T-helper 1 cell (primary cell): ENCODE data around the gene UBN2.
"Not testable (repeated sequence)": the region's sequence is repeated elsewhere in the genome, so short reads cannot be mapped to it uniquely, and the experiment has no call there.

Experiments used
- DNase-seq, 5 donors: peaks; one replicate each; pipeline ENCODE4 v3.0.0-alpha.2; 2012 to 2020

The UBN2 gene

DNA sequence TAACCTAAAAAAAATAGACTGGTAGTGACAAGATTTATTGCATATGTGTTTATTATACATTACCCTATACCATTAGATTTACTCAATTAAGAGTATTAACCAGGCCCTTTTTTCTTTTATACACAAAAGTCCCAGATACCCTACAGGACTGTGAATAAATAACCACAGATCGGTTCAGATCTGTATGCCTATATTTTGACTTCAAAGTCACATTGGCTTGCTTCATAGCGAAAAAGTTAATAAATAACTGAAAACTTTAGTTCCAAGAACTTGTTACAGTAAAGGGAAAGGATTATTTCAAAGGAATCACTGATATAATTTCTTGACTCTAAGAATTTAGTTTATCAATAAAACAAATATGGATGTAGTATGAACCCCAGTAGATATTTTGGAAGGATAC lies 68.3 kb downstream of the UBN2 start:
- no peak for DNase-seq

- DNase-seq: no peak
Observed at GRCh38 chr7:139300390-139300789, 69.4 kb downstream of the UBN2 start.

DNA sequence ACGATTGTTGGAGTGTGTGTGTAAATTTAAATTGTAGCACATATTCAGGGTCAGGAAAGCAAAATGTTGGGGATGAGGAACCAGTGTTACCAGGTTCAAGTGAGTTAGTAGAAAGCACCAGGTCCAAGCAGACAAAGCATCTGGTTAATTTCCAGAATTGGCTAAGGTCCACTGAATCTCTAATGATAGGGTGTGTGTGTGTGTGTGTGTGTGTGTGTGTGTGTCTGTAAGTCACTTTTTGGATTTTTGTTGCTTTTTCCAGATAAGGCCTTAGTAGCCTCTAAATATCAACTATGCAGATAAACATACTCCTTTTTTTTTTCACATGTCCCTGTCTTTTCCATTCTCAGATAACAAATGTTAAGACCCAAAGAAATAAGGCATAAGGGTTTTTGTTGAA lies 73.5 kb downstream of the UBN2 start:
- DNase-seq: no peak

- DNase-seq: no peak
Observed at GRCh38 chr7:139317939-139318505, 87.0 kb downstream of the UBN2 start.

DNA sequence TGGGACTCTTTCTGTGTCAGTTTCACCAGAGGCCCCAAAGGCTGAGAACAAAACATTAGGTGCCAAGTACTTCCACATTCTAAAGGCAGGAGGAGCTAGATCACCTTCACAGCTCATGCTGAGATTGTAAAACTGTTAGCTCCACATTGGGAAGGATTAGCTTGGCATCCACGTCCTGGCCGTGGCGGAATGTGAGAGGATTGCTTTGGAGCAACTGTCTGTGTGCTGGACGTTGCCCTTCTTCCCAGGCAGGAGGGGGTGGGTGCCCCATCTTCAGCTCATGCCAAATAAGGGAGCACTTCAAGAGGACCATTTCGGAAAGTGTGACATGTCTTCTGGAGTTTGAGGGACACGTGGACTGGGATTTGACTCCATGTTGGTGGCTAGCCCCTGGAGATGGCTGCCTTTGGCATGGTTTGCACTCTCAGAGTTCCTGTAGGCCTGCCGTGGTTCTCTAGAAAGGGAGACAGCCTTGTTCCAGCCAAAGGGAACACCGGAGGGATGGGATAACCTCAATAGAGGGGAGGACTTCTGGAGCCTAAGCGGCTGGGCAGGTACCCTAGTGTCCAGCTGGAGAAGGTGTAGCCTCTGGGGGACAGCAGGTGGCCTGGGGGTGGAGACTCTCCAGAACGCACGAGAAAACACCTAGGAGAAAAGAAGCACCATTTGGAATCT lies 90.2 kb downstream of the UBN2 start:
- DNase-seq: no peak

- not testable (repeated sequence) for DNase-seq
Observed at GRCh38 chr7:139324709-139325108, 93.7 kb downstream of the UBN2 start.

GRCh38 chr7:139328375-139328774 lies 97.3 kb downstream of the UBN2 start:
- DNase-seq: no peak

- DNase-seq: no peak
Observed at GRCh38 chr7:139329119-139329518, 98.1 kb downstream of the UBN2 start.

- DNase-seq: peak in 1 of 5 donors; percentile 54
Observed at GRCh38 chr7:139330333-139331030, 99.4 kb downstream of the UBN2 start.

DNA sequence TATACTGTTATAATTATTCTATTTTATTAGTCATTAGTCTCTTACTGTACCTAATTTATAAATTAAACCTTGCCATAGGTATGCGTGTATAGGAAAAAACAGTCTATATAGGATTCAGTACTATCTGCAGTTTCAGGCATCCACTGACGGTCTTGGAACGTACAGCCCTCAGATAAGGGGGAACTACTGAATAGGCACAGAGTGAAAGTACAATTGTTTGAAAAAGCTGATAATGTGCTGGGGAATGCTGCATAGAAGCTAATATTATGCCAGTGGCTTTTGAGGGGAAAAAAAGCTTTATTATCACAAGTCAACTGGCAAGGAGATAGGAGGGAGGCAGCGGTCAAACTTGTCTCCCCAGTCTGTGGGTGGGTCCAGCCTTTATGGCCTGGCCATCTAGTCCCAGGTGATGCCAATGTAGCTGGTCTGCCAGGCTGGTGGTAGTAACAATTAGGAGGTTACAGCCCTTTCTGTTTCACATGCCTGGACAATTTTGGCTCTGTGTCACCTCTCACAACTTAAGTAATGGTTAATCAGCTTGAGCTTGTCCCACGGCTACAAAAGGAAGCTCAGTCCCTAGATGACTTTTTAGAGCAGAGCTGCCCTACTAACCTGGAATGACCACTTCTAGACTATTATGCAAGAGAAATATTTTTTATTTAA lies 101.8 kb downstream of the UBN2 start:
- DNase-seq: no peak

DNA sequence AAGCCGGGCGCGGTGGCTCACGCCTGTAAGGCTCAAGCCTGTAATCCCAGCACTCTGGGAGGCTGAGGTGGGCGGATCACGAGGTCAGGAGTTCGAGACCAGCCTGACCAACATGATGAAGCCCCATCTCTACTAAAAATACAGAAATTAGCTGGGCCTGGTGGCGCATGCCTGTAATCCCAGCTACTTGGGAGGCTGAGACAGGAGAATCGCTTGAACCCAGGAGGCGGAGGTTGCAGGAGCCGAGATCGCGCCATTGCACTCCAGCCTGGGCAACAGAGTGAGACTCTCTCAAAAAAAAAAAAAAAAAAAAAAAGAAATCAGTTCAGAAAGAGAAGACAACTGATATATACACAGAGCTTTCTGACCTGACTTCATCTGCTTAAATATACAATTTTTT lies 102.4 kb downstream of the UBN2 start:
- DNase-seq: not testable (repeated sequence)

DNA sequence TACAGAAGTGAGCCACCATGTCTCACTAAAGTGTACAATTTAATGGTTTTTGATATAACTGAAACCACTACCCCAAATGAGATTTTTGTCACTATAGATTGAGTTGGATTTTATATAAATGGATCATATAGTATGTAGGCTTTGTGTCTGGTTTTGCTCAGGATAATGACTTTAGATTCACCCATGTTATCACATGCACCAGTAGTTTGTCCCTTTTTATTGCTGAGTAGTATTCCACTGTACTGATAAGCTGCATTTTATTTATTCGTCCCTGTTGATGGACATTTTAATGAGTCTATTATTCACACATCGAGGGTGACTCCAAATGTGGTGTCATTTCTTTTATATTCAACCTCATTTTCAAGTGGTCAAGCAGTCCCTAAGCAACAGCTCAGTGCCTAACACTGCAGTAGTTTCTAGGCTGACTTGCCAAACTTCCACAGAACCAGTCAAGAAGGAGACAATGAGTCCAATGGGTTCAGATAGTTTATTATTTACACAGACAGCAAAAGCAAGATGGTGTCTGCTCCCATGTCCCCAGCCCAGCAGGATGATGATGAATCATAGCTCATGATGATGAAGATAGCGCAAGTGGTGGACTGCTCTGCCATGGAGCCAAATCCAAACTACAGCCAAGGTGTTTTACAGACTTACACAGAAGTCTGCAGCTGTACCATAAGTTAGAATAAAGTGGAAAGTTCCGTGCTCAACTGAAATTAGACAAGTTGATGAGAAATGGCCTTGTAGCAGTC lies 103.5 kb downstream of the UBN2 start:
- no peak for DNase-seq

DNA sequence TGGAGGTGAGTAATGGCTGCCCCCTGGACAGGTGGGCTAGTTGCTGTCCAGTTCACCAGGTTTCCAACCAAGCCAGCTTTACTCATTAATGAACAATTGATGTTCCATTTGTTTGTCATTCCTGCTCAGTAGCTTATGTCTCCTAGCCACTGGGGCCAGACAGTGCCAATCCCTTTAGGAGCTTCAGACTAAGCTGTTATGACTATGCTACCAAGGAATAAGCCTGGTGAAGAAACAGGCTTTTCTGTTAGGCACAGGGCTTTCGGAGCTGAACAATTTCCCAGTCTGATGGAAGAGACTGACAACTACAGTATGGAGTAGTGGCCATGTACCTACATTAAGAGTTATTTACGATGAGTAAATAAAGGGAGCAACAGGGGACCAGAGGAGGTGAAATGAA lies 108.0 kb downstream of the UBN2 start:
- no peak for DNase-seq

DNA sequence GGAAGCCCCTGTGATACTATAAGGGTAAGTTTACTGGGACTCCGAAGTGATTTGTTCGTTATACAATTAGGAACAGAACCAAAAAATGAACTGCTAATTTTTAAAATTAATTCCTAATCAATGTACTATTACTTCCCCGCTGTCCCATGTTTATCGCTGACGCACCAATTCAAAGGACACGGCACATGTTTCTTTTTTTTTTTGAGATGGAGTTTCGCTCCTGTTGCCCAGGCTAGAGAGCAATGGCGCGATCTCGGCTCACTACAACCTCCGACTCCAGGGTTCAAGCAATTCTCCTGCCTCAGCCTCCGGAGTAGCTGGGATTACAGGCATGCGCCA lies 108.6 kb downstream of the UBN2 start:
- DNase-seq: no peak

- peak; percentile 93 to 100 (median 96) for DNase-seq
Observed at GRCh38 chr7:139340037-139340807, 109.2 kb downstream of the UBN2 start.

GRCh38 chr7:139340808-139341057 lies 109.7 kb downstream of the UBN2 start:
- DNase-seq: no peak

- peak; percentile 74 to 91 (median 77) for DNase-seq
Observed at GRCh38 chr7:139341058-139341775, 110.2 kb downstream of the UBN2 start, which contains the start of gene FMC1. Gene FMC1, plus strand, starts transcription at chr7:139341337. Its CDS starts 48 bp downstream, at chr7:139341385.

GRCh38 chr7:139341776-139342226 lies 110.8 kb downstream of the UBN2 start:
- DNase-seq: no peak

DNA sequence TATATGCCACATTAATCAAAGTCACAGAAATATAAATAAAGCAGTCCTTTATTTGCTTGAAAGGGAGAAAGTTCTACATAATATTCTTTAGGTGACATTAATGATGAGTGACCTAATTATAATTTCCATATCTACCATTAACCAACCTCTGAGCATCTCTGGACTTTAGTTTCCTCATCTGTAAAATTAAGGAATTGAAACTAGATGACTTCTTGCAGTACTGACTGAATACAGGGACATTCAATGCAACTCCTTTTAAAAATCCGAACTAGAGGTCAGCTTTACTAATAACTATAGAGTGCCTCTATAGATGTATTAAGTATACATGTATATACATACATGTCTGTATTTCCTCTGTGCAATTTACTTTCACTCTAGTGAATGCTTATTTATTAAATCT lies 114.0 kb downstream of the UBN2 start:
- DNase-seq: no peak

DNA sequence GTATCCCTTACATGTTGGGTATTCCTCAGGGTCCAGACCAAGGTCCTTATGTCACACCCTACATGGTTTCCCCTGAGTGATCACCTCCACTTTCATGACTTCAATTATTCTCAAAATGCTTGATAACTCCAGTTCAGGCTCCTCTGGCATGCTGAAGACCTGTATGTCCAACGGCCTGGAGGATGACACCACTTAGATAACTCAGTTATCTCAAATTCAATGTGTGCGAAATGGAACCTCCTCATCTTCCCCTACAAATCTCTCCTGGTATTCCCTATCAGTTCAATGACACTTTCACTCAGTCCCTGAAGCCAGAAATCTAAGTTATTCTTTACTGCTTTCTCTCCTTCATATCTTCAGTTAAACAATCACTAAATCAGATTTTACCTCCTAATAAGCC lies 120.0 kb downstream of the UBN2 start:
- DNase-seq: no peak

GRCh38 chr7:139354729-139355128 lies 123.7 kb downstream of the UBN2 start:
- no peak for DNase-seq

- DNase-seq: no peak
Observed at GRCh38 chr7:139355320-139355719, 124.3 kb downstream of the UBN2 start.
